HEK293 (cell line): ENCODE data around the gene SNAPIN.

Experiments
- CTCF ChIA-PET: fragments of 350-600 bp; formaldehyde crosslinking; extraction: SDS; loops from one replicate; lab custom pipeline; 2021; ENCODE audit warnings: antibody characterized with exemption; lab: Yijun Ruan, JAX
- POLR2A ChIA-PET: fragments of 300-600 bp; formaldehyde crosslinking; extraction: SDS; loops from one replicate; lab custom pipeline; 2020; ENCODE audit warnings: antibody characterized with exemption, inconsistent platforms; lab: Yijun Ruan, JAX
- H3K27ac ChIP-seq: fragments of 200-500 bp; sonication (Bioruptor generic); 2 replicates; pipeline ENCODE4 v1.5.1; 2014; ENCODE audit warnings: low read depth, low read length, control low read depth, inconsistent platforms; ENCODE audit errors: extremely low read depth
- H3K36me3 ChIP-seq, 2 experiments: fragments of 200-500 bp in 1 of 2; sonication (Bioruptor generic) in 1 of 2; 1 replicate in 1 of 2; 2 replicates in 1 of 2; pipeline ENCODE4 v1.5.1; 2014 to 2017; ENCODE audit warnings: inconsistent platforms in 2 of 2, low read length in 2 of 2; ENCODE audit not compliant: control insufficient read depth in 2 of 2, insufficient read depth in 1 of 2
- H3K4me1 ChIP-seq: fragments of 200-500 bp; sonication (Bioruptor generic); 2 replicates; pipeline ENCODE4 v1.5.1; 2014; ENCODE audit warnings: mild to moderate bottlenecking, low read length, inconsistent platforms; ENCODE audit not compliant: control insufficient read depth, insufficient read depth
- H3K4me3 ChIP-seq: 2 replicates; pipeline ENCODE4 v1.5.1; 2011; ENCODE audit warnings: low read depth, mild to moderate bottlenecking, control low read depth, low read length, moderate library complexity
- H3K9me3 ChIP-seq: fragments of 200-500 bp; sonication (Bioruptor generic); 2 replicates; pipeline ENCODE4 v1.5.1; 2014; ENCODE audit warnings: low read depth, low read length, inconsistent platforms; ENCODE audit not compliant: control insufficient read depth, insufficient read depth
- BCL11B ChIP-seq: fragments of 450-650 bp; formaldehyde crosslinking; IDR thresholded peaks from 2 replicates; pipeline ENCODE4 v1.5.1; 2016; ENCODE audit warnings: low read depth, missing biosample characterization, missing genetic modification characterization
- BCL6B ChIP-seq: fragments of 450-650 bp; formaldehyde crosslinking; IDR thresholded peaks from 2 replicates; pipeline ENCODE4 v1.5.1; 2017; ENCODE audit warnings: missing biosample characterization, missing genetic modification characterization
- HOXA7 ChIP-seq: sonication (generic); formaldehyde crosslinking; IDR thresholded peaks from 2 replicates; pipeline ENCODE4 v1.8.1; 2022; ENCODE audit warnings: missing genetic modification reagents, borderline replicate concordance
- INSM2 ChIP-seq: fragments of 450-650 bp; formaldehyde crosslinking; IDR thresholded peaks from 2 replicates; pipeline ENCODE4 v1.5.1; 2016; ENCODE audit warnings: missing biosample characterization, missing genetic modification characterization
- KLF7 ChIP-seq: fragments of 450-650 bp; formaldehyde crosslinking; IDR thresholded peaks from 2 replicates; pipeline ENCODE4 v1.5.1; 2016; ENCODE audit warnings: missing biosample characterization, missing genetic modification characterization, borderline replicate concordance
- KLF9 ChIP-seq: fragments of 450-650 bp; formaldehyde crosslinking; IDR thresholded peaks from 2 replicates; pipeline ENCODE4 v1.5.1; 2016; ENCODE audit warnings: missing biosample characterization, missing genetic modification characterization, low read depth
- ZBTB6 ChIP-seq: fragments of 450-650 bp; formaldehyde crosslinking; IDR thresholded peaks from 2 replicates; pipeline ENCODE4 v1.5.1; 2017; ENCODE audit warnings: missing biosample characterization, missing genetic modification characterization
- ZFP41 ChIP-seq: fragments of 450-650 bp; formaldehyde crosslinking; IDR thresholded peaks from 2 replicates; pipeline ENCODE4 v1.5.1; 2016; ENCODE audit warnings: missing biosample characterization, missing genetic modification characterization, borderline replicate concordance
- ZNF530 ChIP-seq: fragments of 450-650 bp; formaldehyde crosslinking; IDR thresholded peaks from 2 replicates; pipeline ENCODE4 v1.5.1; 2016; ENCODE audit warnings: low read depth, missing biosample characterization, missing genetic modification characterization
- ZNF639 ChIP-seq: fragments of 450-650 bp; formaldehyde crosslinking; IDR thresholded peaks from 2 replicates; pipeline ENCODE4 v1.5.1; 2016; ENCODE audit warnings: missing biosample characterization, missing genetic modification characterization
- ZNF654 ChIP-seq: fragments of 450-650 bp; formaldehyde crosslinking; IDR thresholded peaks from 2 replicates; pipeline ENCODE4 v1.5.1; 2016; ENCODE audit warnings: low read depth, missing biosample characterization, missing genetic modification characterization
- TF ChIP-seq, protein P1 (sequence below): fragments of 450-650 bp; formaldehyde crosslinking; IDR thresholded peaks from 2 replicates; pipeline ENCODE4 v1.5.1; 2016; ENCODE audit warnings: missing biosample characterization, missing genetic modification characterization

Gene SNAPIN

DNA sequence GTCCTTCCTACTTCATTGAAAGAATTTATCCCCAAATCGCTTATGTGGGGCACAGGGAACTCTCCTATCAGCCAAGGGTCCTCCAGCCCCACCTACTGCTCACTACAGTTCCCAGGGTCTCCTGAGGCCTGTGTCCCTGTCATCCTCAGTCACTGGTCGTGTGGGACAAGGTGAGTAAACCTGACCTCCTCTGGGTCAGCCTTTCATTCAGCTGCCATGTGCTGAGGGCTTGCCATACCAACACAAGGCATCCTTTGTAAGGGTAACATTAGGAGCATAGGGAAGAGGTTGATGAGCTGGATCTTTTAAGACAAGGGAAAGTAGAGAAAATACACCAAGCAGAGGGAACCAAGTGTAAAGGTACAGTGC, 11.2 kb upstream of the SNAPIN start:
- H3K36me3 ChIP-seq = peaks cover 30 to 51% of the 10 kb centered on the region in 2 experiments
- CTCF ChIA-PET = interaction anchor here (1.4 to 2.8 kb wide), 2 partner anchors 20 to 137 kb away, joined by 6 to 8 read pairs; partner anchors contain the start of gene S100A13
- POLR2A ChIA-PET = interaction anchor here (0.6 to 3.6 kb wide), 9 partner anchors 9 to 331 kb away, joined by 3 to 25 read pairs (median 5); partner anchors contain the start of genes CHTOP, CREB3L4, S100A1 and S100A13

More for the DNA sequence above, 11.2 kb upstream of the SNAPIN start:
- no peaks in the 10 kb centered on the region for H3K9me3 ChIP-seq
- H3K4me3 ChIP-seq = no peak overlapping the region
- H3K27ac ChIP-seq = no peak overlapping the region
- no peaks in the 10 kb centered on the region for H3K4me1 ChIP-seq
- TF ChIP-seq ZBTB6 (tag by site-specific recombination) (no peak), BCL11B (tag by site-specific recombination) (no peak), INSM2 (tag by site-specific recombination) (no peak), ZFP41 (tag by site-specific recombination) (no peak), KLF9 (tag by site-specific recombination) (no peak), ZNF654 (tag by site-specific recombination) (no peak), ZNF639 (no peak), HOXA7 (CRISPR knock-in tag) (no peak), KLF7 (tag by site-specific recombination) (no peak), ZNF530 (tag by site-specific recombination) (no peak), BCL6B (tag by site-specific recombination) (no peak)
- TF ChIP-seq, protein P1, sequence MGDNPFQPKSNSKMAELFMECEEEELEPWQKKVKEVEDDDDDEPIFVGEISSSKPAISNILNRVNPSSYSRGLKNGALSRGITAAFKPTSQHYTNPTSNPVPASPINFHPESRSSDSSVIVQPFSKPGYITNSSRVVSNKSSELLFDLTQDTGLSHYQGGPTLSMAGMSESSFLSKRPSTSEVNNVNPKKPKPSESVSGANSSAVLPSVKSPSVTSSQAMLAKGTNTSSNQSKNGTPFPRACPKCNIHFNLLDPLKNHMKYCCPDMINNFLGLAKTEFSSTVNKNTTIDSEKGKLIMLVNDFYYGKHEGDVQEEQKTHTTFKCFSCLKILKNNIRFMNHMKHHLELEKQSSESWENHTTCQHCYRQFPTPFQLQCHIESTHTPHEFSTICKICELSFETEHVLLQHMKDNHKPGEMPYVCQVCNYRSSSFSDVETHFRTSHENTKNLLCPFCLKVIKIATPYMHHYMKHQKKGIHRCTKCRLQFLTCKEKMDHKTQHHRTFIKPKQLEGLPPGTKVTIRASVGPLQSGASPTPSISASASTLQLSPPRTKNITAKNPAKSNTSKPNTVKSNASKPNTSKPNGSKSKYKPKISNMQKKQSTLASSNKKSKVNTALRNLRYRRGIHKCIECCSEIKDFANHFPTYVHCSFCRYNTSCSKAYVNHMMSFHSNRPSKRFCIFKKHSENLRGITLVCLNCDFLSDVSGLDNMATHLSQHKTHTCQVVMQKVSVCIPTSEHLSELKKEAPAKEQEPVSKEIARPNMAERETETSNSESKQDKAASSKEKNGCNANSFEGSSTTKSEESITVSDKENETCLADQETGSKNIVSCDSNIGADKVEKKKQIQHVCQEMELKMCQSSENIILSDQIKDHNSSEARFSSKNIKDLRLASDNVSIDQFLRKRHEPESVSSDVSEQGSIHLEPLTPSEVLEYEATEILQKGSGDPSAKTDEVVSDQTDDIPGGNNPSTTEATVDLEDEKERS (tag by site-specific recombination) = no peak
